Stimulated activated naive B cell treated with anti-CD40 and anti-IgM and Interleukin-4, amounts not matched to agents 10 μg/mL and 1 μg/mL and 100 μg/mL, for 72 hours (primary cell): ENCODE data around the gene DNM1L.

Experiments
- ATAC-seq, 2 donors: fragments of 150-1000 bp; cut with Tn5 transposase; replicated peaks; 2 replicates each; pipeline ENCODE4 v1.10.0; 2021; ENCODE audit warnings: moderate library complexity in 1 of 2
- DNase-seq: peaks from one replicate; pipeline ENCODE4 v3.0.0; 2021
- H3K27ac Mint-ChIP-seq: one replicate; pipeline ENCODE4 v1.8.0; 2022; ENCODE audit warnings: mild to moderate bottlenecking, mixed read lengths
- H3K27me3 Mint-ChIP-seq, 2 donors: one replicate each; pipeline ENCODE4 v1.8.0; 2022; ENCODE audit warnings: mixed read lengths in 2 of 2
- H3K36me3 Mint-ChIP-seq, 2 donors: one replicate each; pipeline ENCODE4 v1.8.0; 2022; ENCODE audit warnings: mixed read lengths in 2 of 2, mild to moderate bottlenecking in 1 of 2
- H3K4me1 Mint-ChIP-seq, 2 donors: one replicate each; pipeline ENCODE4 v1.8.0; 2022; ENCODE audit warnings: mixed read lengths in 2 of 2, mild to moderate bottlenecking in 1 of 2
- H3K4me3 Mint-ChIP-seq, 2 donors: one replicate each; pipeline ENCODE4 v1.8.0; 2022; ENCODE audit warnings: mild to moderate bottlenecking in 2 of 2, mixed read lengths in 2 of 2, moderate library complexity in 1 of 2
- H3K9me3 Mint-ChIP-seq, 2 donors: one replicate each; pipeline ENCODE4 v1.8.0; 2022; ENCODE audit warnings: mixed read lengths in 2 of 2, mild to moderate bottlenecking in 1 of 2

The DNM1L gene

GRCh38 chr12:32789446-32789845 lies 110.3 kb downstream of the DNM1L start:
- Mint-ChIP-seq H3K27ac (no peak overlapping the region), H3K4me3 (no peak overlapping the region), H3K9me3 (no peaks in the 10 kb centered on the region), H3K27me3 (peaks cover 6 to 11% of the 10 kb centered on the region in 2 donors), H3K4me1 (no peaks in the 10 kb centered on the region), H3K36me3 (no peaks in the 10 kb centered on the region)
- ATAC-seq = no peak
- DNase-seq = no peak

GRCh38 chr12:32789916-32790315 lies 110.8 kb downstream of the DNM1L start:
- H3K9me3 Mint-ChIP-seq = no peaks in the 10 kb centered on the region
- no peaks in the 10 kb centered on the region for H3K4me1 Mint-ChIP-seq
- H3K36me3 Mint-ChIP-seq = no peaks in the 10 kb centered on the region
- no peak for ATAC-seq
- peaks cover 6 to 11% of the 10 kb centered on the region in 2 donors for H3K27me3 Mint-ChIP-seq
- H3K4me3 Mint-ChIP-seq = no peak overlapping the region
- H3K27ac Mint-ChIP-seq = no peak overlapping the region
- DNase-seq = no peak

- no peak for DNase-seq
- H3K36me3 Mint-ChIP-seq = no peaks in the 10 kb centered on the region
- H3K27ac Mint-ChIP-seq = no peak overlapping the region
- H3K4me3 Mint-ChIP-seq = no peak overlapping the region
- ATAC-seq = no peak
- H3K27me3 Mint-ChIP-seq = peaks cover 3 to 12% of the 10 kb centered on the region in 2 donors
- H3K4me1 Mint-ChIP-seq = no peaks in the 10 kb centered on the region
- no peaks in the 10 kb centered on the region for H3K9me3 Mint-ChIP-seq
Observed at GRCh38 chr12:32794281-32794680, 115.2 kb downstream of the DNM1L start.
